Hippocampal formation (tissue), 2 donors: ENCODE data around the gene ENDOG.
"Not testable (repeated sequence)": the region's sequence is repeated elsewhere in the genome, so short reads cannot be mapped to it uniquely, and the experiment has no call there.

ENCODE experiments used
- DNase-seq, 2 donors: peaks; one replicate each; lab custom pipeline; 2025; lab: John Stamatoyannopoulos, UW

The ENDOG gene

DNA sequence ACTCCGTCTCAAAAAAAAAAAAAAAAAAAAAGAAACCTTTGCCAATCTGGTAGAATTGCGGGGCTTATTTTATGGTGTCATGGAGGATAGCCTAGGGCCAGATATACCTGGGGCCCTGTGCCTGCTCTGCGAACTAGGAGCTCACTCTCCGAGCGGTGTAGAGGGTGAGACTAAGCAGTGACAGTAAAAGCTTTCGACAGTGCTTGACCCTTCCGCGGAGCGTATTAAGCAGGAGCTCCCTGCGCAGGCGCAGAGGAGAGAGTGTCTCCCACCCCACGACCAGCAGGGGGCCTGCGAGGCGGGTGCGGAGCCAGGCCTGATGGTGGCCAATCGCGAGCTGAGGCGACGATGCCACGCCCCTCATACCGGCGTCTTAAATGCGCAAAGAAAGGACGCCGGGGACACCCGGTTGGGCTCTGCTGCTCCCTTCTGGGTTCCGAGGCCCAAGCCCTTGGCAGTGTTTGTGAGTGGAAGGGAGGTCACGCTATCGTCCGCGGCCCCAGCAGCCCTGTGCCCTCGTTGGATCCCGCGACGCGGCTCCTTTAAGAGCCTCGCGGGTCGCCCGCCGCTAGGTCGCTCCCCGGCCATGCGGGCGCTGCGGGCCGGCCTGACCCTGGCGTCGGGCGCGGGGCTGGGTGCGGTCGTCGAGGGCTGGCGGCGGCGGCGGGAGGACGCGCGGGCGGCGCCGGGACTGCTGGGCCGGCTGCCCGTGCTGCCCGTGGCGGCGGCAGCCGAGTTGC is at the start of gene ENDOG:
ENDOG (plus strand) TSS at position 402 of the 740 bp plus-strand sequence; CDS start at position 587, 185 bp downstream.
- peak; percentile 97 for DNase-seq

DNA sequence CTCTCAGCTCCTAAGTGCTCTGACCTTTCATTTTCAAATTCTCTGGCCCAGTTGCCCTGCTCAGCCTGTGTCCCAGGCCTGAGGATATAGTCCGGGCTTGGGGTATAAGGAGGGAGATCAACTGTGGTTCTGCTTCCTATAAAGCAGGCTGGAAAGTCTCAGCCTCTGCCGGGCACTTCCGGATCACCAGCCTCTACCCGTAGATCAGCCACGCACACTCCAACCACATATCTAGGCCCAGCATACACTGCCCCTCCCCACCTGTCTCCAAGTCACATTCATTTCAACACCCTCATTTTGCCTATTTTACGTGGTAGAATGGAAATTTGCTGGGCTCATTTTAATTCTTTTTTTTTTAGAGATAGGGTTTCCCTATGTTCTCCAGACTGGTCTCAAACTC is 49.7 kb upstream of the ENDOG start:
- no peak for DNase-seq

- DNase-seq: no peak
Observed at GRCh38 chr9:128770286-128771030, 47.8 kb upstream of the ENDOG start.

- DNase-seq: no peak
Observed at GRCh38 chr9:128771094-128771721, 47.1 kb upstream of the ENDOG start.

- DNase-seq: peak; percentile 83
Observed at GRCh38 chr9:128771745-128772519, 46.4 kb upstream of the ENDOG start, which contains the start of gene ZER1. TSS of gene ZER1 (minus strand) at chr9:128771927. CDS start at chr9:128755565, 16,362 bp downstream.

- no peak for DNase-seq
Observed at GRCh38 chr9:128773049-128773448, 45.3 kb upstream of the ENDOG start.

GRCh38 chr9:128774804-128775203 is 43.5 kb upstream of the ENDOG start:
- no peak for DNase-seq

DNA sequence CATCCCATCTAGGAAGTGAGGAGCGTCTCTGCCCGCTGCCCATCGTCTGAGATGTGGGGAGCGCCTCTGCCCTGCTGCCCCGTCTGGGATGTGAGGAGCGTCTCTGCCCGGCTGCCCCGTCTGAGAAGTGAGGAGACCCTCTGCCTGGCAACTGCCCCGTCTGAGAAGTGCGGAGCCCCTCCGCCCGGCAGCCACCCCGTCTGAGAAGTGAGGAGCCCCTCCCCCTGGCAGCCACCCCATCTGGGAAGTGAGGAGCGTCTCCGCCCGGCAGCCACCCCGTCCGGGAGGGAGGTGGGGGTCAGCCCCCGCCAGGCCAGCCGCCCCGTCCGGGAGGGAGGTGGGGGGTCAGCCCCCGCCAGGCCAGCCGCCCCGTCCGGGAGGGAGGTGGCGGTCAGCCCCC is 38.2 kb upstream of the ENDOG start:
- not testable (repeated sequence) for DNase-seq

- no peak for DNase-seq
Observed at GRCh38 chr9:128781187-128782070, 36.9 kb upstream of the ENDOG start.

DNA sequence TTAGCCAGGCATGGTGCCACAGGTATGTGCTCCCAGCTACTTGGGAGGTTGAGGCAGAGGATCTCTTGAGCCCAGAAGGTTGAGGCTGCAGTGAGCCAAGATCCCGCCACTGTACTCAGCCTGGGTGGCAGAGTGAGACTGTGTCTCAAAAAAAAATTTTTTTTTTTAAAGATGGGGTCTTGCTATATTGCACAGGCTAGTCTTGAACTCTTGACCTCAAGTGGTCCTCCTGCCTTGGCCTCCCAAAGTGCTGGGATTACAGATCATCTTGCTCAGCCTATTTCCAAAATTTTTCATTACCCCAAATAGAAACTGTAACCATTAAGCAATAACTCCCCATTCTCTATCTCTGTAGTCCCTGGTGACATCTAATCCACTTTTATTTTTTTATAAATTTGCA is 35.6 kb upstream of the ENDOG start:
- no peak for DNase-seq

DNA sequence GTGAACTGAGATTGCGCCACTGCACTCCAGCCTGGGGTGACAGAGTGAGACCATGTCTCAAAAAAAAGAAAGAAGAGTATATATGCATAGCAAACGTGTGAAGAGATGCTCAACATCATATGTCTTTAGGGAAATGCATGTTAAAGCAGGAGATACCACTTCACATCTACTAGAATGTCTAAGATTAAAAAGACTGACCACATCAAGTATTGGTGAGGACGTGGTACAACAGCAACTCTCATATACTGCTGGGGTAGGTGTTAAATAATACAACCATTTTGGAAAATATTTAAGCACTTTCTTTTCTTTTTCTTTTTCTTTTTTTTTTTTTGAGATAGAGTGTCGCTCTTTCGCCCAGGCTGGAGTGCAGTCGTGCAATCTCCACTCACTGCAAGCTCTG is 32.9 kb upstream of the ENDOG start:
- no peak for DNase-seq

DNA sequence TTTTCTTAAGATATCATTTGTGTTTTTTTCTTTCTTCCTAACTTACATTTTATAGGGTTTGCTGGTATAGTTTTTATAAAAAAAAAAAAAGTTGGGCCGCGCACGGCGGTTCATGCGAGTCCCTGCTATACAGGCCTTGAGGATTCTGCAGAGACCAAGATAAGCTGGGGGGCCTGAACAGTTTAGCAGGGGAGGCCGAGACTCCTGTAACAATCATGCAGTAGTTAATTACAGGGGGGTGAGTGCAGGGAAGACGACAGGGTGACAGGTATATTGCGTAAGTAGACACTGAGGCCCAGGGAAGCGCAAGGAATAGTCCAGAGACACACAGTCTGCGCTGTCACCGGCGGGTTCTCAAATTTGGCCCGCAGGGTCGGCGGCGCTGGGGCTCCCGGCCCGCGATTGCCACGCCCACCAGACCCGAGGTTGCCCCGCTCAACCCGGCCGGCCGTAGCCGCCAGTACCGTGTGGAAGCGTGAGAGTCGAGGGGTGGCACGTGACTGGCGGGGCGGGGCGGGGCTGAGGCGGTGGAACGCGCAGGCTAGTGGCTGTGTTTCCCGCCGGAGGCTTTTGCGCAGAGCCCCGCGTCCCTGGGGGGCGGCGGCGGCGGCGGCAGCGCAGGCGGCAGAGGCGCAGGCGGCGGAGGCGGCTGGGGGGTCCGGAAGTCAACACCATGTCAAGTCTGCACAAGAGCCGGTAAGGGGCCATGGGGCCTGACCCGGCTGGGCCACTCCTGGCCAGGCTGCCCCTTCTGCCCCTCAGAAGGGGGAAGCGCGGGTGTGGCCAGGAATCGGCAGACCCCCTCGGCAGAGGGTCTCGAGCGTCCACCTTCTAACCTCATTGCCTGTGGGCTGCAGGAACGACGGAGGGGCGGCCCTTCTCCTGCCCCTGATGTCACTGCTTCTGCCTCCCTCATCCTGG is 31.4 kb upstream of the ENDOG start, which contains the start of gene TBC1D13:
TBC1D13 (plus strand) TSS at position 573 of the 921 bp plus-strand sequence; CDS start at position 674, 101 bp downstream.
- DNase-seq: peak; percentile 76 to 83

DNA sequence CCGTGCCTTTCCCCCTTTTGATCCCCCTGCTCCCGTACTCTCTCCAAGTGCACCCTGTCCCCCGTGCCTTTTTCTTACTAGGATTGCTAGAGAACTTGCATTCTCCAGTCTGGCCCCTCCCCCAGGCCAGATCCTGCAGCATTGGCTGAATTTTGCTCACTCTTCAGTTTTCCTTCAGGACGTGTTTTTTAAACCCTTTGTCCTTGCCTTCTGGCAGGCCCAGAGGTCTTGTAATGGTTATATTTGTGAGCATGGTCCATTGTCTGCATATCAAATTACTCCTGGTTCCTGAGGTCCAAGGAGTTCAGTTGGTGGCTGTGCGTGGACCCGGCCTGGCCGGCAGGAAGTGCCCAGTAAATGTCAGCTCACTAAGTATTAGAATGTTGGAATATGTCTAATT is 30.6 kb upstream of the ENDOG start:
- DNase-seq: no peak

GRCh38 chr9:128788445-128788844 is 29.9 kb upstream of the ENDOG start:
- DNase-seq: no peak

GRCh38 chr9:128790536-128790935 is 27.8 kb upstream of the ENDOG start:
- no peak for DNase-seq

GRCh38 chr9:128792134-128792533 is 26.2 kb upstream of the ENDOG start:
- DNase-seq: no peak

- no peak for DNase-seq
Observed at GRCh38 chr9:128792978-128793686, 25.2 kb upstream of the ENDOG start.

- DNase-seq: not testable (repeated sequence)
Observed at GRCh38 chr9:128794961-128795360, 23.3 kb upstream of the ENDOG start.

DNA sequence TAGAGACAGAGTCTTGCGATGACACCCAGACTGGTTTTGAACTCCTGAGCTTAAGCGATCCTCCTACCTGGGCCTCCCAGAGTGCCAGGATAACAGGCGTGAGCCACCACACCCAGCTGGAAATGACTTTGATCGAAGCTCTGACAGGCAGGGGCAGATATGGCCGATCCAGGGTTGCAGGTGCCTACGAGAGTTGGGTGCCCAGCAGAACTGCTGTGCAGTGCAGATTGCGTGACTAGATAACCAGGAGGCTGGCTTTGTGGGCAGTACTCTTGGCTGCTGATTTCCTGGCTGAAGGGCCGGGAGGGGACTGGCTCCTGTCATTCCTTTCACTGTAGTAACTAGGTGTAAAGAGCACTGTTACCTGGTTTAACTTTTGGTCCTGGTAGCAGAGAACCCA is 19.4 kb upstream of the ENDOG start:
- DNase-seq: no peak
